Liver (tissue), 9 donors: ENCODE results near the gene KRT36. TPM values are rescaled to one million over a fixed set of nuclear protein-coding genes. Genes with fewer than 3 reads are reported as not detected.

Experiments
- DNase-seq: peaks from one replicate; pipeline ENCODE4 v3.0.0-alpha.2; 2017; ENCODE audit warnings: low spot score
- H3K27ac ChIP-seq, 2 donors: one replicate each; pipeline ENCODE4 v1.7.0; 2013; ENCODE audit warnings: inconsistent platforms in 2 of 2, low read length in 2 of 2, control low read depth in 1 of 2, low read depth in 1 of 2, mild to moderate bottlenecking in 1 of 2
- H3K27me3 ChIP-seq, 4 donors: one replicate each; pipeline versions ENCODE4 v1.6.1 to v1.7.0; 2013; ENCODE audit warnings: low read length in 3 of 4, inconsistent platforms in 1 of 4, mild to moderate bottlenecking in 1 of 4, moderate library complexity in 1 of 4; ENCODE audit not compliant: control insufficient read depth in 4 of 4, insufficient read depth in 4 of 4
- H3K36me3 ChIP-seq, 4 donors: one replicate each; pipeline versions ENCODE4 v1.6.1 to v1.7.0; 2013; ENCODE audit warnings: low read length in 3 of 4, mild to moderate bottlenecking in 3 of 4, low read depth in 1 of 4, moderate library complexity in 1 of 4; ENCODE audit not compliant: control insufficient read depth in 4 of 4, insufficient read depth in 3 of 4
- H3K4me1 ChIP-seq, 4 donors: one replicate each; pipeline versions ENCODE4 v1.6.1 to v1.7.0; 2013; ENCODE audit warnings: low read length in 3 of 4, mild to moderate bottlenecking in 3 of 4, moderate library complexity in 1 of 4; ENCODE audit not compliant: control insufficient read depth in 4 of 4, insufficient read depth in 4 of 4
- H3K4me3 ChIP-seq, 3 donors: one replicate each; pipeline versions ENCODE4 v1.6.1 to v1.7.0; 2013; ENCODE audit warnings: low read length in 3 of 3, control low read depth in 1 of 3, low read depth in 1 of 3, mild to moderate bottlenecking in 1 of 3
- H3K9ac ChIP-seq, 2 donors: one replicate each; pipeline ENCODE4 v1.7.0; 2013; ENCODE audit warnings: low read length in 2 of 2, mild to moderate bottlenecking in 2 of 2, moderate library complexity in 2 of 2, control low read depth in 1 of 2, low read depth in 1 of 2
- H3K9me3 ChIP-seq, 4 donors: one replicate each; pipeline versions ENCODE4 v1.6.1 to v1.7.0; 2013; ENCODE audit warnings: low read length in 3 of 4; ENCODE audit not compliant: control insufficient read depth in 4 of 4
- ATF3 ChIP-seq: IDR thresholded peaks from 2 replicates; pipeline ENCODE4 v1.6.1; 2016; ENCODE audit warnings: antibody characterized with exemption
- CTCF ChIP-seq: fragments of 150-350 bp; IDR thresholded peaks from 2 replicates; pipeline ENCODE4 v1.5.1; 2017; ENCODE audit warnings: improper control_type of control experiment, low read depth, low read length; ENCODE audit not compliant: missing input control
- EGR1 ChIP-seq, 2 donors: IDR thresholded peaks; 2 replicates each; pipeline ENCODE4 v1.6.1; 2016 to 2018; ENCODE audit warnings: antibody characterized with exemption in 2 of 2, low read depth in 2 of 2
- FOXA2 ChIP-seq: IDR thresholded peaks from 2 replicates; pipeline ENCODE4 v1.6.1; 2016; ENCODE audit warnings: antibody characterized with exemption
- GABPA ChIP-seq, 2 donors: IDR thresholded peaks in 1 of 2; conservative IDR thresholded peaks in 1 of 2; 2 replicates each; pipeline ENCODE4 v1.6.1; 2016; ENCODE audit warnings: antibody characterized with exemption in 2 of 2, mild to moderate bottlenecking in 1 of 2, moderate library complexity in 1 of 2
- HNF4A ChIP-seq, 2 donors: conservative IDR thresholded peaks; 2 replicates each; pipeline ENCODE4 v1.6.1; 2016; ENCODE audit warnings: antibody characterized with exemption in 2 of 2, mild to moderate bottlenecking in 2 of 2
- HNF4G ChIP-seq: IDR thresholded peaks from 2 replicates; pipeline ENCODE4 v1.6.1; 2016; ENCODE audit warnings: antibody characterized with exemption
- JUND ChIP-seq, 2 donors: IDR thresholded peaks; 2 replicates each; pipeline ENCODE4 v1.6.1; 2016; ENCODE audit warnings: antibody characterized with exemption in 2 of 2
- RXRA ChIP-seq, 2 donors: IDR thresholded peaks; 2 replicates each; pipeline ENCODE4 v1.6.1; 2017 to 2018; ENCODE audit warnings: antibody characterized with exemption in 2 of 2, mild to moderate bottlenecking in 1 of 2
- SP1 ChIP-seq: IDR thresholded peaks from 2 replicates; pipeline ENCODE4 v1.6.1; 2018; ENCODE audit warnings: antibody characterized with exemption, mild to moderate bottlenecking
- TAF1 ChIP-seq: conservative IDR thresholded peaks from 2 replicates; pipeline ENCODE4 v1.6.1; 2016; ENCODE audit warnings: antibody characterized with exemption, mild to moderate bottlenecking
- YY1 ChIP-seq: IDR thresholded peaks from 2 replicates; pipeline ENCODE4 v1.6.1; 2016; ENCODE audit warnings: antibody characterized with exemption, mild to moderate bottlenecking
- ZBTB33 ChIP-seq: IDR thresholded peaks from 2 replicates; pipeline ENCODE4 v1.6.1; 2016; ENCODE audit warnings: antibody characterized with exemption
- WGBS: extraction: QIAGEN DNeasy Blood & Tissue Kit; methylation state at CpG from one replicate; pipeline ENCODE4 v1.1.7; 2013; 5-methylcytosine and 5-hydroxymethylcytosine counted together
- polyA plus RNA-seq, 2 donors: library from polyadenylated mRNA; stranded (reverse) in 1 of 2; unstranded in 1 of 2; fragments of 200-250 nt in 1 of 2; fragments of >200 nt in 1 of 2; fragmentation: Nextera tagmentation in 1 of 2; extraction: Ambion mirVana in 1 of 2; gene quantifications; one replicate each; pipeline versions ENCODE4 v1.2.1 to v1.2.3, GENCODE V29; 2013 to 2015
- total RNA-seq, 2 donors: library from RNA; depleted of rRNA; stranded (reverse); fragments of >200 nt; gene quantifications; one replicate each; pipeline ENCODE4 v1.2.3, GENCODE V29; 2014
- TF ChIP-seq, protein P1 (sequence below): IDR thresholded peaks from 2 replicates; pipeline ENCODE4 v1.6.1; 2016; ENCODE audit warnings: antibody characterized with exemption, mild to moderate bottlenecking
- TF ChIP-seq, protein P2 (sequence below): IDR thresholded peaks from 2 replicates; pipeline ENCODE4 v1.6.1; 2016; ENCODE audit warnings: antibody characterized with exemption
- donor health status: healthy.
- donor health status: healthy.
- donor health status: healthy.
- donor health status: healthy.
- donor health status: healthy.

KRT36 gene
- total and polyA plus RNA-seq, 4 donors: 0.05 TPM; not detected in 3

DNA sequence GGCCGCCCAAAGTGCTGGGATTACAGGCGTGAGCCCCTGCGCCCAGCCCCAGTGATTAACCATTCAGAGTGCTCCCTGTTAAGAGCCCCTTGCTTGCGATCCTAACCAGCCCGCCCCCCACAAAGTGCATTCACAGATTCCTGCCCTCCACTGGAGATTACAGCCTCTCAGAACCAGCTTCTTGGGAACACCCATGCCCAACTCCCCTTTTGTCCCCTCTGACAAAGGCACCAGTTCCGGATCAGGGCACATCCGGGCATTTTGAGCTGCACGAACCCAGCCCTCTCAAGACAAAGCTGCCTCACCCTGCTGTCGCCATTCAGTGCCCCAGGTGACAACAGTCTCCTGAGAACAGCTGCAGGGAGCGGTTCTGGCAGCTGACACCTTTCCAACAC, 39.2 kb upstream of the KRT36 start:
- DNase-seq: no peak
- H3K4me1 ChIP-seq: peaks cover 0 to 10% (median 4%) of the 10 kb centered on the region in 4 donors
- WGBS: 64% methylated on average over 10 of the region's 10 CpGs

GRCh38 chr17:41527063-41528023, 37.6 kb upstream of the KRT36 start:
- H3K27me3 ChIP-seq: peaks cover 0 to 9% (median 6%) of the 10 kb centered on the region in 4 donors
- H3K9ac ChIP-seq: no peak overlapping the region
- H3K27ac ChIP-seq: no peak overlapping the region
- no peaks in the 10 kb centered on the region for H3K9me3 ChIP-seq
- WGBS: 13% methylated on average over 62 of the region's 62 CpGs
- H3K4me1 ChIP-seq: peaks cover 0 to 10% (median 4%) of the 10 kb centered on the region in 4 donors
- no peaks in the 10 kb centered on the region for H3K36me3 ChIP-seq
- peak overlapping the region in 1 of 3 donors; percentile 21 for H3K4me3 ChIP-seq
- no peak for DNase-seq
- TF ChIP-seq, protein P1, sequence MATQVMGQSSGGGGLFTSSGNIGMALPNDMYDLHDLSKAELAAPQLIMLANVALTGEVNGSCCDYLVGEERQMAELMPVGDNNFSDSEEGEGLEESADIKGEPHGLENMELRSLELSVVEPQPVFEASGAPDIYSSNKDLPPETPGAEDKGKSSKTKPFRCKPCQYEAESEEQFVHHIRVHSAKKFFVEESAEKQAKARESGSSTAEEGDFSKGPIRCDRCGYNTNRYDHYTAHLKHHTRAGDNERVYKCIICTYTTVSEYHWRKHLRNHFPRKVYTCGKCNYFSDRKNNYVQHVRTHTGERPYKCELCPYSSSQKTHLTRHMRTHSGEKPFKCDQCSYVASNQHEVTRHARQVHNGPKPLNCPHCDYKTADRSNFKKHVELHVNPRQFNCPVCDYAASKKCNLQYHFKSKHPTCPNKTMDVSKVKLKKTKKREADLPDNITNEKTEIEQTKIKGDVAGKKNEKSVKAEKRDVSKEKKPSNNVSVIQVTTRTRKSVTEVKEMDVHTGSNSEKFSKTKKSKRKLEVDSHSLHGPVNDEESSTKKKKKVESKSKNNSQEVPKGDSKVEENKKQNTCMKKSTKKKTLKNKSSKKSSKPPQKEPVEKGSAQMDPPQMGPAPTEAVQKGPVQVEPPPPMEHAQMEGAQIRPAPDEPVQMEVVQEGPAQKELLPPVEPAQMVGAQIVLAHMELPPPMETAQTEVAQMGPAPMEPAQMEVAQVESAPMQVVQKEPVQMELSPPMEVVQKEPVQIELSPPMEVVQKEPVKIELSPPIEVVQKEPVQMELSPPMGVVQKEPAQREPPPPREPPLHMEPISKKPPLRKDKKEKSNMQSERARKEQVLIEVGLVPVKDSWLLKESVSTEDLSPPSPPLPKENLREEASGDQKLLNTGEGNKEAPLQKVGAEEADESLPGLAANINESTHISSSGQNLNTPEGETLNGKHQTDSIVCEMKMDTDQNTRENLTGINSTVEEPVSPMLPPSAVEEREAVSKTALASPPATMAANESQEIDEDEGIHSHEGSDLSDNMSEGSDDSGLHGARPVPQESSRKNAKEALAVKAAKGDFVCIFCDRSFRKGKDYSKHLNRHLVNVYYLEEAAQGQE: no peak
- no peak for TF ChIP-seq GABPA (IDR thresholded peaks at IDR 0.05 in 1 of 2, conservative IDR thresholded peaks at IDR 0.05 in 1 of 2)
- no peak for TF ChIP-seq HNF4A (conservative IDR thresholded peaks at IDR 0.05)
- no peak for TF ChIP-seq YY1
- TF ChIP-seq FOXA2: no peak
- TF ChIP-seq, protein P2, sequence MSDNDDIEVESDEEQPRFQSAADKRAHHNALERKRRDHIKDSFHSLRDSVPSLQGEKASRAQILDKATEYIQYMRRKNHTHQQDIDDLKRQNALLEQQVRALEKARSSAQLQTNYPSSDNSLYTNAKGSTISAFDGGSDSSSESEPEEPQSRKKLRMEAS: no peak
- no peak for TF ChIP-seq SP1
- no peak for TF ChIP-seq HNF4G
- no peak for TF ChIP-seq CTCF
- no peak for TF ChIP-seq ZBTB33
- no peak for TF ChIP-seq RXRA (IDR thresholded peaks at IDR 0.05)
- no peak for TF ChIP-seq TAF1
- no peak for TF ChIP-seq ATF3
- TF ChIP-seq EGR1 (IDR thresholded peaks at IDR 0.05; ENCODE audit: low read depth in 2 of 2): no peak
- no peak for TF ChIP-seq JUND (IDR thresholded peaks at IDR 0.05)

More for the DNA sequence above, 39.2 kb upstream of the KRT36 start:
- Histone ChIP-seq H3K36me3 (no peaks in the 10 kb centered on the region), H3K27ac (no peak overlapping the region), H3K27me3 (peaks cover 0 to 9% (median 6%) of the 10 kb centered on the region in 4 donors), H3K4me3 (no peak overlapping the region), H3K9me3 (no peaks in the 10 kb centered on the region), H3K9ac (no peak overlapping the region)
- TF ChIP-seq HNF4A (conservative IDR thresholded peaks at IDR 0.05): no peak
- TF ChIP-seq, protein P1: no peak
- no peak for TF ChIP-seq ATF3
